Esophagus squamous epithelium (tissue), 4 donors: ENCODE results near the gene UMAD1.

Experiments
- CTCF ChIP-seq, 6 experiments: fragments of 450-650 bp in 4 of 6; fragments of 200-600 bp in 2 of 6; sonication (generic) in 2 of 6; IDR thresholded peaks; one replicate each; pipeline ENCODE4 v1.5.1; 2016 to 2019; ENCODE audit warnings: antibody characterized with exemption in 6 of 6, mild to moderate bottlenecking in 4 of 6, moderate library complexity in 4 of 6
- POLR2A ChIP-seq, 4 donors: fragments of 450-650 bp; IDR thresholded peaks; one replicate each; pipeline ENCODE4 v1.6.1; 2017; ENCODE audit warnings: antibody characterized with exemption in 4 of 4, mild to moderate bottlenecking in 4 of 4, moderate library complexity in 3 of 4

- TF ChIP-seq CTCF (IDR thresholded peaks at IDR 0.05) (no peak), POLR2A (IDR thresholded peaks at IDR 0.05) (no peak)
Measured at GRCh38 chr7:7920056-7920455, 279.5 kb downstream of the UMAD1 start.
